ENCODE results near the gene HMGA1. TPM values are rescaled to one million over a fixed set of nuclear protein-coding genes. Genes with fewer than 3 reads are reported as not detected.

The HMGA1 gene
- total RNA-seq, 4 donors from 2014 or later = 23.2 to 112 (median 63.2) TPM

DNA sequence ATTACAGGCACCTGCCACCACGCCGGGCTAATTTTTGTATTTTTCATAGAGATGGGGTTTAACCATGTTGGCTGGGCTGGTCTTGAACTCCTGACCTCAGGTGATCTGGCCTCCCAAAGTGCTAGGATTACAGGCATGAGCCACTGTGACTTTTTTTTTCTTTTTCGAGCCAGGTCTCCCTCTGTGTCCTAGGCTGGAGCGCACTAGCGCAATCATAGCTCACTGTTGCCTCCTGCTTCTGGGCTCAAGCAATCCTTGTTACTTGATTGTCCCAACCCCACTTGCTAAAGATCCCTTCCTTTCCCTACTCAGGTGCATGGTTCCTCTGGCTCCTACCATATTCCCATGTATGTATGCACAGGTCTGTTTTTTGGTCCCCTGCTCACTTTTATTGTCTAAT lies 39.5 kb downstream of the HMGA1 start:
- Histone ChIP-seq H3K36me3 (no peaks in the 10 kb centered on the region), H3K9me3 (no peaks in the 10 kb centered on the region), H3K27me3 (no peaks in the 10 kb centered on the region), H3K4me1 (no peaks in the 10 kb centered on the region), H3K4me3 (no peak overlapping the region), H3K27ac (no peak overlapping the region)
- in situ Hi-C loops (cut with MboI; ENCODE audit: low pct_ligation_motif_present in 1 of 4, low pct_unique_long_range_greater_than_20kb in 1 of 4, low sequenced_read_pairs in 3 of 4) (no loop called here), intact Hi-C loops (cut with DNase I; ENCODE audit: low total_unique reads) (no loop called here)
- DNase-seq = no peak
- TF ChIP-seq, protein P1, sequence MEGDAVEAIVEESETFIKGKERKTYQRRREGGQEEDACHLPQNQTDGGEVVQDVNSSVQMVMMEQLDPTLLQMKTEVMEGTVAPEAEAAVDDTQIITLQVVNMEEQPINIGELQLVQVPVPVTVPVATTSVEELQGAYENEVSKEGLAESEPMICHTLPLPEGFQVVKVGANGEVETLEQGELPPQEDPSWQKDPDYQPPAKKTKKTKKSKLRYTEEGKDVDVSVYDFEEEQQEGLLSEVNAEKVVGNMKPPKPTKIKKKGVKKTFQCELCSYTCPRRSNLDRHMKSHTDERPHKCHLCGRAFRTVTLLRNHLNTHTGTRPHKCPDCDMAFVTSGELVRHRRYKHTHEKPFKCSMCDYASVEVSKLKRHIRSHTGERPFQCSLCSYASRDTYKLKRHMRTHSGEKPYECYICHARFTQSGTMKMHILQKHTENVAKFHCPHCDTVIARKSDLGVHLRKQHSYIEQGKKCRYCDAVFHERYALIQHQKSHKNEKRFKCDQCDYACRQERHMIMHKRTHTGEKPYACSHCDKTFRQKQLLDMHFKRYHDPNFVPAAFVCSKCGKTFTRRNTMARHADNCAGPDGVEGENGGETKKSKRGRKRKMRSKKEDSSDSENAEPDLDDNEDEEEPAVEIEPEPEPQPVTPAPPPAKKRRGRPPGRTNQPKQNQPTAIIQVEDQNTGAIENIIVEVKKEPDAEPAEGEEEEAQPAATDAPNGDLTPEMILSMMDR (IDR thresholded peaks at IDR 0.05) = no peak
- TF ChIP-seq POLR2AphosphoS5 (IDR thresholded peaks at IDR 0.05) (no peak), EP300 (IDR thresholded peaks at IDR 0.05; ENCODE audit: low read depth) (no peak), POLR2A (IDR thresholded peaks at IDR 0.05) (no peak)
- 73 to 93% methylated on average over 5 of the region's 5 CpGs for WGBS, 2 donors (ENCODE audit: low coverage in 1 of 2)

DNA sequence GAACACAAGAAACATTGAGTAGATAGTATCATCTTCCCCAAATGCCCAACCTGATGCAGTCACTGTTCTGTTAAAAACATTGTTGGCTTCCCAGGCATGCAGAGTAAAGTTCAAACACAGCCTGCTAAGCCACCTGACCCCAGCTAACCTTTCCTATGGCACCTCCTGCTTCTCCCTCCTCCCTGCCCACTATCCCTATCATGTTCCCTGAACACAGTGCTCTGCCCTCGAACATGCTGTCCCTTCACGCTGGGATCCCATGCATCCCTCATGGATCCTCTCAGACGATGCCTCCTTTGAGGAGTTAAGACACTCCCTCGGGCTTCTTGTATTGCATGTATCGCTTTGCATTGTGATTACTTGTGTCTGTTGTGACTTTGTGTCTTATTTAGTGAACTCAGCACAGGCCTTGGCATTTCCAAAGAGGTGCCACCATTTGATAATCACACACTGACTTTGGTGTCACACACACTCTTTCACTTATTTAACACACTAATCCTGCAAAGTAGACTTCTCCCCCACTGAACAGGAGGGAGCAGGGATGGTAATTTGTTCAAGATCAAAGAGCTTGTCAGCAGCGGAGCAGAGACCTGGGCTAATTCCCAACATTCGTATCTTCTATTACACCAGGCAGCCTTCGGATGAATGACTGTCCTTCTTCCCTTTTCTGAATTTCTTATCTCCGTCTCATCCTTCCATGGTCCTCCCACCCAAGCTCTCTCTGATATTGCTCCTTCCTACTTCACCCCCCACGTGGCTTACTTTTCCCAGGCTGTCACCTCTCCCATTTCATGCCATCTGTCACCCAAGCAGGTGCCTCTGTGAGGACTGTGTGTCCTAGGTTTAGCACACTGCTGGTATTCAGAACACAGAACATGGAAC lies 40.4 kb downstream of the HMGA1 start:
- 79 to 85% methylated on average over 9 to 10 of the region's 10 CpGs for WGBS, 2 donors (ENCODE audit: low coverage in 1 of 2)

DNA sequence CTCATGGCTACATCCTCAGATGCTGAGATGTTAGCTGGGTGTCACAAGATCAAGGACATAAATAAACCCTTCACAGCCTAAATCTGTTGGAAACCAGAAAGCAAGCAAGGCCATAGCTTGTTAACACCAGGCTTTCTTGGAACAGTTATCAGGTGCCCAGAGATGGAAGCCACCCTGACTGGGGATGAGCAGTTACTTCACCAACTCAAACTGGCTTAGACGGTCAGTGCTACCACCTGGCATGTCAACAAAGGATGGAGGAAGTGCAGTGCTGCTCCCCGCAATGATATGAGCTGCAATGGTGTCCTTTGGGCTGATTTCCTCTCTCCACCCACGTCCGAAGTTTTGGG lies 41.1 kb downstream of the HMGA1 start:
- intact Hi-C loops (cut with DNase I; ENCODE audit: low total_unique reads) (no loop called here), in situ Hi-C loops (cut with MboI; ENCODE audit: low pct_ligation_motif_present in 1 of 4, low pct_unique_long_range_greater_than_20kb in 1 of 4, low sequenced_read_pairs in 3 of 4) (no loop called here)
- H3K4me1 ChIP-seq = no peaks in the 10 kb centered on the region
- 90% methylated on average over 4 of the region's 4 CpGs; no CpG with 5 or more reads in 1 of the 2 donors for WGBS, 2 donors (ENCODE audit: low coverage in 1 of 2)
- H3K36me3 ChIP-seq = no peaks in the 10 kb centered on the region
- DNase-seq = no peak
- TF ChIP-seq POLR2AphosphoS5 (IDR thresholded peaks at IDR 0.05) = no peak
- TF ChIP-seq, protein P1 (IDR thresholded peaks at IDR 0.05) = no peak
- TF ChIP-seq POLR2A (IDR thresholded peaks at IDR 0.05) = no peak
- TF ChIP-seq EP300 (IDR thresholded peaks at IDR 0.05; ENCODE audit: low read depth) = no peak
- H3K9me3 ChIP-seq = no peaks in the 10 kb centered on the region
- no peaks in the 10 kb centered on the region for H3K27me3 ChIP-seq
- H3K27ac ChIP-seq = no peak overlapping the region
- H3K4me3 ChIP-seq = no peak overlapping the region

More for the DNA sequence above, 40.4 kb downstream of the HMGA1 start:
- no peak overlapping the region for H3K4me3 ChIP-seq
- no peaks in the 10 kb centered on the region for H3K27me3 ChIP-seq
- H3K27ac ChIP-seq = no peak overlapping the region
- intact Hi-C loops (cut with DNase I; ENCODE audit: low total_unique reads) (no loop called here), in situ Hi-C loops (cut with MboI; ENCODE audit: low pct_ligation_motif_present in 1 of 4, low pct_unique_long_range_greater_than_20kb in 1 of 4, low sequenced_read_pairs in 3 of 4) (no loop called here)
- H3K9me3 ChIP-seq = no peaks in the 10 kb centered on the region
- no peaks in the 10 kb centered on the region for H3K4me1 ChIP-seq
- DNase-seq = no peak
- TF ChIP-seq POLR2A (IDR thresholded peaks at IDR 0.05) = no peak
- TF ChIP-seq, protein P1 (IDR thresholded peaks at IDR 0.05) = no peak
- TF ChIP-seq POLR2AphosphoS5 (IDR thresholded peaks at IDR 0.05) = no peak
- no peaks in the 10 kb centered on the region for H3K36me3 ChIP-seq

DNA sequence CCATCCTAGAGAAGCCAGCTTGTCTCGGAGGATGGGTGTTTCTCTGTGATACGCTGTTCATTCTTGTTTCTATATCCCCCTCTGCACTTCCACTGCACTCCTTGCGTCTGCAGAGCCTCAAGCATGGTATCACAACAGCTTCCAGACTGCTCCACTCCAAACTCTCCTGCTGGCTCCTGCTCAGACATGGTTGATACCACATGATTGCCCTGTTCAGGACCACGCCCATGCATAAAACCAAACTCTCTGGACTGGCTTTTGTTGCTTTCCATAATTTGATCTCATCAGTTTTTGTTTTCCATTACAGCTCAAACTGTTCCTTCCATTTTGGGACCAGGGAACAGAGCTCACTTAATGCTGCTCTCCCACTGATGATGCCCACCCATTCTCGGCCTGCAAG lies 42.2 kb downstream of the HMGA1 start:
- no peaks in the 10 kb centered on the region for H3K27me3 ChIP-seq
- H3K9me3 ChIP-seq = no peaks in the 10 kb centered on the region
- 86 to 98% methylated on average over 4 to 5 of the region's 5 CpGs for WGBS, 2 donors (ENCODE audit: low coverage in 1 of 2)
- H3K4me3 ChIP-seq = no peak overlapping the region
- DNase-seq = no peak
- H3K36me3 ChIP-seq = no peaks in the 10 kb centered on the region
- in situ Hi-C loops (cut with MboI; ENCODE audit: low pct_ligation_motif_present in 1 of 4, low pct_unique_long_range_greater_than_20kb in 1 of 4, low sequenced_read_pairs in 3 of 4) (no loop called here), intact Hi-C loops (cut with DNase I; ENCODE audit: low total_unique reads) (no loop called here)
- H3K27ac ChIP-seq = no peak overlapping the region
- peaks cover 0 to 1% (median 0%) of the 10 kb centered on the region in 4 donors for H3K4me1 ChIP-seq
- TF ChIP-seq POLR2AphosphoS5 (IDR thresholded peaks at IDR 0.05) (no peak), POLR2A (IDR thresholded peaks at IDR 0.05) (no peak), EP300 (IDR thresholded peaks at IDR 0.05; ENCODE audit: low read depth) (no peak)
- TF ChIP-seq, protein P1 (IDR thresholded peaks at IDR 0.05) = no peak
